Mesenchymal stem cell (in vitro differentiated cells and primary cell): ENCODE measurements around the gene SLC29A3.

Experiments
- DNase-seq: peaks from one replicate; pipeline ENCODE4 v3.0.0-alpha.2; 2013
- H2AFZ ChIP-seq: one replicate; pipeline ENCODE4 v1.6.1; 2013; ENCODE audit warnings: low read depth, mild to moderate bottlenecking, control low read depth, inconsistent platforms, low read length, moderate library complexity
- H2AK5ac ChIP-seq: 2 replicates; pipeline ENCODE4 v1.6.1; 2013; ENCODE audit warnings: low read length, moderate library complexity, mild to moderate bottlenecking, inconsistent platforms; ENCODE audit not compliant: severe bottlenecking
- H2BK120ac ChIP-seq: one replicate; pipeline ENCODE4 v1.6.1; 2013; ENCODE audit warnings: low read depth, mild to moderate bottlenecking, inconsistent platforms, low read length, moderate library complexity
- H2BK12ac ChIP-seq, 2 experiments: one replicate each; pipeline ENCODE4 v1.6.1; 2013; ENCODE audit warnings: inconsistent platforms in 2 of 2, low read length in 2 of 2, mild to moderate bottlenecking in 2 of 2, moderate library complexity in 2 of 2, control low read depth in 1 of 2
- H2BK15ac ChIP-seq: one replicate; pipeline ENCODE4 v1.6.1; 2013; ENCODE audit warnings: mild to moderate bottlenecking, low read depth, inconsistent platforms; ENCODE audit not compliant: poor library complexity, severe bottlenecking
- H2BK5ac ChIP-seq: 2 replicates; pipeline ENCODE4 v1.6.1; 2013; ENCODE audit warnings: low read depth, mild to moderate bottlenecking, low read length, control low read depth, inconsistent platforms; ENCODE audit not compliant: poor library complexity, severe bottlenecking
- H3K14ac ChIP-seq, 2 experiments: one replicate each; pipeline ENCODE4 v1.6.1; 2013; ENCODE audit warnings: inconsistent platforms in 2 of 2, low read length in 2 of 2, control low read depth in 1 of 2, mild to moderate bottlenecking in 1 of 2, moderate library complexity in 1 of 2
- H3K18ac ChIP-seq, 2 experiments: one replicate each; pipeline ENCODE4 v1.6.1; 2013; ENCODE audit warnings: inconsistent platforms in 2 of 2, low read length in 2 of 2, control low read depth in 1 of 2, low read depth in 1 of 2, mild to moderate bottlenecking in 1 of 2
- H3K23ac ChIP-seq, 2 experiments: one replicate each; pipeline ENCODE4 v1.6.1; 2013; ENCODE audit warnings: inconsistent platforms in 2 of 2, low read length in 2 of 2, mild to moderate bottlenecking in 2 of 2, moderate library complexity in 2 of 2, control low read depth in 1 of 2
- H3K27ac ChIP-seq: 2 replicates; pipeline ENCODE4 v1.5.1; 2013; ENCODE audit warnings: mild to moderate bottlenecking, moderate library complexity, low read length, control low read depth, inconsistent platforms; ENCODE audit not compliant: poor library complexity, severe bottlenecking
- H3K27me3 ChIP-seq, 2 experiments: 2 replicates each; pipeline versions ENCODE4 v1.6.1 to v1.7.0; 2013; ENCODE audit warnings: low read length in 2 of 2, mild to moderate bottlenecking in 2 of 2, moderate library complexity in 2 of 2, control low read depth in 1 of 2, inconsistent platforms in 1 of 2; ENCODE audit not compliant: control insufficient read depth in 1 of 2, insufficient read depth in 1 of 2
- H3K36me3 ChIP-seq, 2 experiments: 2 replicates each; pipeline versions ENCODE4 v1.6.1 to v1.7.0; 2013; ENCODE audit warnings: low read length in 2 of 2, control low read depth in 1 of 2, inconsistent platforms in 1 of 2, low read depth in 1 of 2, mild to moderate bottlenecking in 1 of 2; ENCODE audit not compliant: insufficient read depth in 2 of 2, control insufficient read depth in 1 of 2
- H3K4ac ChIP-seq, 2 experiments: one replicate each; pipeline ENCODE4 v1.6.1; 2013; ENCODE audit warnings: inconsistent platforms in 2 of 2, low read length in 2 of 2, mild to moderate bottlenecking in 2 of 2, moderate library complexity in 2 of 2, control low read depth in 1 of 2, low read depth in 1 of 2
- H3K4me1 ChIP-seq: 2 replicates; pipeline ENCODE4 v1.6.1; 2013; ENCODE audit warnings: low read depth, low read length, control low read depth; ENCODE audit not compliant: control insufficient read depth, insufficient read depth
- H3K4me2 ChIP-seq: 2 replicates; pipeline ENCODE4 v1.6.1; 2013; ENCODE audit warnings: low read length, mild to moderate bottlenecking, inconsistent platforms; ENCODE audit not compliant: poor library complexity, severe bottlenecking
- H3K4me3 ChIP-seq, 2 experiments: 2 replicates each; pipeline versions ENCODE4 v1.5.1 to v1.7.0; 2013; ENCODE audit warnings: low read length in 2 of 2, mild to moderate bottlenecking in 2 of 2, control low read depth in 1 of 2, low read depth in 1 of 2; ENCODE audit not compliant: insufficient read depth in 1 of 2
- H3K79me1 ChIP-seq: replicated peaks from 2 replicates; pipeline ENCODE4 v1.6.1; 2013; ENCODE audit warnings: mild to moderate bottlenecking, control low read depth, low read length, inconsistent platforms; ENCODE audit not compliant: poor library complexity, severe bottlenecking
- H3K9ac ChIP-seq: 2 replicates; pipeline ENCODE4 v1.7.0; 2013; ENCODE audit warnings: mild to moderate bottlenecking, low read length, moderate library complexity
- H3K9me3 ChIP-seq: 2 replicates; pipeline ENCODE4 v1.7.0; 2013; ENCODE audit warnings: mild to moderate bottlenecking, low read length; ENCODE audit not compliant: control insufficient read depth
- H4K8ac ChIP-seq: one replicate; pipeline ENCODE4 v1.6.1; 2013; ENCODE audit warnings: inconsistent platforms, mild to moderate bottlenecking, low read length, moderate library complexity
- H4K91ac ChIP-seq: one replicate; pipeline ENCODE4 v1.6.1; 2013; ENCODE audit warnings: mild to moderate bottlenecking, low read length, inconsistent platforms
- WGBS: methylation state at CpG from one replicate; pipeline ENCODE4 v1.1.7; 2013; ENCODE audit warnings: mixed read lengths; 5-methylcytosine and 5-hydroxymethylcytosine counted together

The SLC29A3 gene

GRCh38 chr10:71281646-71282322, 37.3 kb upstream of the SLC29A3 start:
- Histone ChIP-seq H3K14ac (no peak overlapping the region), H2BK120ac (no peak overlapping the region), H3K9me3 (no peaks in the 10 kb centered on the region), H2BK15ac (no peak overlapping the region), H2BK5ac (no peak overlapping the region), H2AFZ (no peak overlapping the region), H4K91ac (no peak overlapping the region), H3K27ac (no peak overlapping the region), H3K4me3 (no peak overlapping the region), H3K4me1 (peaks cover 7% of the 10 kb centered on the region), H3K79me1 (no peaks in the 10 kb centered on the region), H3K4me2 (no peak overlapping the region), H2BK12ac (no peak overlapping the region), H3K9ac (no peak overlapping the region), H4K8ac (no peak overlapping the region), H3K23ac (no peak overlapping the region), H2AK5ac (no peak overlapping the region), H3K36me3 (no peaks in the 10 kb centered on the region), H3K18ac (no peak overlapping the region), H3K27me3 (peaks cover 0 to 52% of the 10 kb centered on the region in 2 experiments), H3K4ac (no peak overlapping the region)
- 94% methylated on average over 8 of the region's 8 CpGs for WGBS
- no peak for DNase-seq

DNA sequence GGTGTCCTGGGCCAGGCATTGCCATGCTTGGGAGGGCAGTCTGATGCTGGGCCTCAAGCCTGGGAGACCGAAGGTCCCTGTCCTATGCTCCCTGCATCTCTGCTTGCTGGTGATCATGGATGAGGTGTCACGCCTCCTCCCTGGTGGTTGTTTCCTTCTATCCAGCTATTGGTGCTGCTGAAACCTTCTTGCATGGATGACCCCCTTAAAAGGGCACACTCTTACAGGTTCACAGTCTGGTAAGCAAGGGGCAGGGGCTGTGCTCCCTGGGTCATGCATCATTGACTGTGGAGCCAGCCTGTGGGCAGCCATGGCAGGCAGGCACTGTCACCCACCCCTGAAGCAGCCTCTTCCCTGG, 36.8 kb upstream of the SLC29A3 start:
- no peak overlapping the region for H2BK15ac ChIP-seq
- no peak overlapping the region for H3K23ac ChIP-seq
- no peaks in the 10 kb centered on the region for H3K79me1 ChIP-seq
- H3K27ac ChIP-seq = no peak overlapping the region
- no peak overlapping the region for H3K4me3 ChIP-seq
- no peak for DNase-seq
- H3K9ac ChIP-seq = no peak overlapping the region
- H2BK5ac ChIP-seq = no peak overlapping the region
- H4K8ac ChIP-seq = no peak overlapping the region
- no peaks in the 10 kb centered on the region for H3K36me3 ChIP-seq
- H2AK5ac ChIP-seq = no peak overlapping the region
- WGBS = 91% methylated on average over 2 of the region's 2 CpGs
- no peaks in the 10 kb centered on the region for H3K9me3 ChIP-seq
- no peak overlapping the region for H3K14ac ChIP-seq
- no peak overlapping the region for H3K4ac ChIP-seq
- no peak overlapping the region for H2AFZ ChIP-seq
- H3K27me3 ChIP-seq = peaks cover 0 to 53% of the 10 kb centered on the region in 2 experiments
- no peak overlapping the region for H2BK12ac ChIP-seq
- no peak overlapping the region for H4K91ac ChIP-seq
- H3K4me2 ChIP-seq = no peak overlapping the region
- H2BK120ac ChIP-seq = no peak overlapping the region
- no peak overlapping the region for H3K18ac ChIP-seq
- peaks cover 7% of the 10 kb centered on the region for H3K4me1 ChIP-seq

- no peak overlapping the region for H3K23ac ChIP-seq
- no peaks in the 10 kb centered on the region for H3K79me1 ChIP-seq
- no peak overlapping the region for H3K27ac ChIP-seq
- H3K9me3 ChIP-seq = no peaks in the 10 kb centered on the region
- no peak overlapping the region for H4K8ac ChIP-seq
- H2AK5ac ChIP-seq = no peak overlapping the region
- H2BK12ac ChIP-seq = no peak overlapping the region
- no peak overlapping the region for H3K4me2 ChIP-seq
- no peak overlapping the region for H3K9ac ChIP-seq
- DNase-seq = no peak
- H3K4me3 ChIP-seq = no peak overlapping the region
- no peak overlapping the region for H2BK5ac ChIP-seq
- no peak overlapping the region for H2BK120ac ChIP-seq
- H2AFZ ChIP-seq = no peak overlapping the region
- no peak overlapping the region for H2BK15ac ChIP-seq
- WGBS = 83% methylated on average over 6 of the region's 6 CpGs
- peaks cover 6% of the 10 kb centered on the region for H3K4me1 ChIP-seq
- H3K14ac ChIP-seq = no peak overlapping the region
- peaks cover 0 to 9% of the 10 kb centered on the region in 2 experiments for H3K36me3 ChIP-seq
- H3K4ac ChIP-seq = no peak overlapping the region
- no peak overlapping the region for H3K18ac ChIP-seq
- no peak overlapping the region for H4K91ac ChIP-seq
- H3K27me3 ChIP-seq = peaks cover 0 to 47% of the 10 kb centered on the region in 2 experiments
Observed at GRCh38 chr10:71283410-71283809, 35.6 kb upstream of the SLC29A3 start.

DNA sequence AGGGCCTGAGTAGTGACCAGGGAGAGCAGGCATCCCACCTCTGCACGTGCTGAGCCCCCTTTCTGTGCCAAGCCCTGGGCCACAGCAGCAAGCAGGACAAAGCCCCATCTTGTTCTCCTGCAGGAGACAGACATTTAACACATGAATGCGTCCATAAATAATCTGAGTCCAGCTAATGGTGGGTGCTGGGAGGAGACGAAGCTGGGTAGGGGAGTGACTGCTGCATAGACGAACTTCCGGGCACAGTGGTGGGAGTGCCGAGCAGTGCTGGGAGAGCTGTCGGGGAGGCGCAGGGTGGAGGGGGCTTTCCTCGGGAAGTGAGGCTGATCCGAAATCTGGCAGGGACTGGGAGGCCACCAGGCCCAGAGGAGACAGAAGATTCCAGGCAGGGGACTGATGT, 35.2 kb upstream of the SLC29A3 start:
- no peak overlapping the region for H2BK12ac ChIP-seq
- H3K4me3 ChIP-seq = no peak overlapping the region

More for the DNA sequence above, 35.2 kb upstream of the SLC29A3 start:
- no peak overlapping the region for H3K4me2 ChIP-seq
- H3K9me3 ChIP-seq = no peaks in the 10 kb centered on the region
- H2BK120ac ChIP-seq = no peak overlapping the region
- H3K14ac ChIP-seq = no peak overlapping the region
- H2AK5ac ChIP-seq = no peak overlapping the region
- H3K27me3 ChIP-seq = peaks cover 0 to 43% of the 10 kb centered on the region in 2 experiments
- H2AFZ ChIP-seq = no peak overlapping the region
- H3K23ac ChIP-seq = no peak overlapping the region
- H3K18ac ChIP-seq = no peak overlapping the region
- H4K91ac ChIP-seq = no peak overlapping the region
- peaks cover 0 to 9% of the 10 kb centered on the region in 2 experiments for H3K36me3 ChIP-seq
- no peak overlapping the region for H4K8ac ChIP-seq
- DNase-seq = no peak
- H3K79me1 ChIP-seq = no peaks in the 10 kb centered on the region
- H2BK15ac ChIP-seq = no peak overlapping the region
- peaks cover 5% of the 10 kb centered on the region for H3K4me1 ChIP-seq
- H3K27ac ChIP-seq = no peak overlapping the region
- H3K4ac ChIP-seq = no peak overlapping the region
- 92% methylated on average over 10 of the region's 10 CpGs for WGBS
- no peak overlapping the region for H2BK5ac ChIP-seq
- H3K9ac ChIP-seq = no peak overlapping the region
